Activated CD8-positive, alpha-beta memory T cell treated with anti-CD3 and anti-CD28 coated beads for 4 hours (primary cell): ENCODE measurements around the gene STRIP1.

Experiments
- DNase-seq, 2 donors: peaks; one replicate each; pipeline ENCODE4 v3.0.0-alpha.2; 2020; ENCODE audit warnings: low read depth in 2 of 2

Gene STRIP1

GRCh38 chr1:110097507-110098221, 63.2 kb downstream of the STRIP1 start:
- DNase-seq: no peak

- no peak for DNase-seq
Measured at GRCh38 chr1:110098222-110099026, 64.0 kb downstream of the STRIP1 start.

GRCh38 chr1:110100335-110100734, 65.9 kb downstream of the STRIP1 start:
- no peak for DNase-seq

- no peak for DNase-seq
Measured at GRCh38 chr1:110102081-110102480, 67.7 kb downstream of the STRIP1 start.
